SK-N-SH (cell line): Measurements from ENCODE around the gene SERPINB2.
"Not testable (repeated sequence)": the region's sequence is repeated elsewhere in the genome, so short reads cannot be mapped to it uniquely, and the experiment has no call there.

Experiments used
- CTCF ChIP-seq: fragments of 200-600 bp; sonication (generic); IDR thresholded peaks from 2 replicates; pipeline ENCODE4 v1.6.1; 2017; ENCODE audit warnings: antibody characterized with exemption, mild to moderate bottlenecking, moderate library complexity
- EP300 ChIP-seq, 2 experiments: IDR thresholded peaks; 2 replicates each; pipeline versions ENCODE4 v1.4.0 to v1.6.1; 2012; ENCODE audit warnings: borderline replicate concordance in 1 of 2, low read depth in 1 of 2, low read length in 1 of 2
- POLR2AphosphoS5 ChIP-seq: IDR thresholded peaks from 2 replicates; pipeline ENCODE4 v1.6.1; 2012; ENCODE audit warnings: low read depth, low read length
- SMC3 ChIP-seq: IDR thresholded peaks from 2 replicates; pipeline ENCODE4 v1.6.1; 2012; ENCODE audit warnings: low read depth, low read length, improper control_type of control experiment

GRCh38 chr18:63929369-63929768 is 41.9 kb downstream of the SERPINB2 start:
- TF ChIP-seq CTCF; SMC3; POLR2AphosphoS5; EP300 (IDR thresholded peaks at IDR 0.05; ENCODE audit: borderline replicate concordance in 1 of 2, low read depth in 1 of 2, low read length in 1 of 2): not testable (repeated sequence)
